HCT116 (cell line): ENCODE measurements around the gene KRTAP9-1. TPM values are rescaled to one million over a fixed set of nuclear protein-coding genes. Genes with fewer than 3 reads are reported as not detected.

Source experiments
- ATAC-seq: fragments of 200-7000 bp; cut with Tn5 transposase; 2 replicates; pipeline ENCODE4 v1.9.1; 2020; ENCODE audit warnings: mild to moderate bottlenecking, moderate library complexity
- BruUV-seq: library from RNA; stranded (reverse); fragments of 400-500 nt; replicated peaks from 2 replicates; lab custom pipeline; 2021; lab: Mats Ljungman, UMichigan
- CTCF ChIA-PET: fragments of 300-600 bp; sonication (Branson Sonifier 250); formaldehyde crosslinking; loops from one replicate; lab custom pipeline; 2021; ENCODE audit warnings: antibody characterized with exemption; lab: Charles Lee
- POLR2A ChIA-PET: fragments of 300-600, 350-600 bp; sonication (Branson Sonifier 250); formaldehyde crosslinking; loops from one replicate; lab custom pipeline; 2021; ENCODE audit warnings: antibody characterized with exemption; lab: Charles Lee
- RAD21 ChIA-PET, 2 experiments: fragments of 300-600 bp; sonication (Branson Sonifier 250); formaldehyde crosslinking; loops; one replicate each; lab custom pipeline; 2023; ENCODE audit warnings: low total read pairs in 2 of 2; ENCODE audit not compliant: uncharacterized antibody in 2 of 2, unreplicated experiment in 2 of 2, low non-redundant PET in 1 of 2; lab: Charles Lee
- DNase-seq: peaks from one replicate; pipeline ENCODE4 v3.0.0-alpha.2; 2010; ENCODE audit warnings: low read depth, low spot score
- H2AFZ ChIP-seq: fragments of 200-600 bp; shearing (Covaris generic), sonication (generic); 2 replicates; pipeline ENCODE4 v1.6.1; 2017; ENCODE audit warnings: low read depth, mixed run types, mixed read lengths, antibody characterized with exemption, low read length; ENCODE audit not compliant: poor library complexity, severe bottlenecking
- H3K27ac ChIP-seq: 2 replicates; pipeline ENCODE4 v1.5.1; 2012; ENCODE audit warnings: low read depth, low read length
- H3K27me3 ChIP-seq: fragments of 200-600 bp; sonication (generic); 2 replicates; pipeline ENCODE4 v1.6.1; 2016; ENCODE audit warnings: mixed run types, low read length, mixed read lengths; ENCODE audit not compliant: insufficient read depth
- H3K36me3 ChIP-seq, 2 experiments: fragments of 200-500 bp in 1 of 2; fragments of 200-600 bp in 1 of 2; sonication (Bioruptor generic) in 1 of 2; sonication (generic) in 1 of 2; 2 replicates each; pipeline versions ENCODE4 v1.5.1 to v1.6.1; 2014 to 2016; ENCODE audit warnings: low read length in 2 of 2, inconsistent platforms in 1 of 2, mixed read lengths in 1 of 2, mixed run types in 1 of 2; ENCODE audit not compliant: insufficient read depth in 2 of 2, control insufficient read depth in 1 of 2
- H3K4me1 ChIP-seq, 2 experiments: fragments of 200-600 bp in 1 of 2; sonication (generic) in 1 of 2; 2 replicates each; pipeline versions ENCODE4 v1.5.1 to v1.6.1; 2012 to 2017; ENCODE audit warnings: low read length in 2 of 2, inconsistent platforms in 1 of 2, mild to moderate bottlenecking in 1 of 2, mixed read lengths in 1 of 2, mixed run types in 1 of 2, moderate library complexity in 1 of 2; ENCODE audit not compliant: insufficient read depth in 2 of 2, control insufficient read depth in 1 of 2
- H3K4me2 ChIP-seq: fragments of 200-600 bp; sonication (generic); 2 replicates; pipeline ENCODE4 v1.6.1; 2017; ENCODE audit warnings: mixed run types, low read length, mixed read lengths
- H3K4me3 ChIP-seq, 2 experiments: fragments of 200-600 bp in 1 of 2; sonication (generic) in 1 of 2; replicated peaks in 1 of 2; 2 replicates each; pipeline ENCODE4 v1.5.1; 2011 to 2016; ENCODE audit warnings: low read length in 2 of 2, control low read depth in 1 of 2, low read depth in 1 of 2, mild to moderate bottlenecking in 1 of 2, mixed read lengths in 1 of 2, mixed run types in 1 of 2
- H3K79me2 ChIP-seq: fragments of 200-600 bp; sonication (generic); 2 replicates; pipeline ENCODE4 v1.6.1; 2017; ENCODE audit warnings: mild to moderate bottlenecking, mixed run types, low read length, moderate library complexity, mixed read lengths; ENCODE audit not compliant: insufficient read depth
- H3K9ac ChIP-seq: fragments of 200-600 bp; sonication (generic); 2 replicates; pipeline ENCODE4 v1.6.1; 2016; ENCODE audit warnings: low read length, mixed read lengths
- H3K9me2 ChIP-seq: fragments of 200-600 bp; sonication (generic), shearing (Covaris generic); 2 replicates; pipeline ENCODE4 v1.6.1; 2017; ENCODE audit warnings: mixed run types, mild to moderate bottlenecking, moderate library complexity; ENCODE audit not compliant: insufficient read depth
- H3K9me3 ChIP-seq, 2 experiments: fragments of 200-500 bp in 1 of 2; fragments of 200-600 bp in 1 of 2; sonication (Bioruptor generic) in 1 of 2; sonication (generic) in 1 of 2; 2 replicates each; pipeline ENCODE4 v1.6.1; 2014 to 2017; ENCODE audit warnings: low read length in 2 of 2, mixed read lengths in 2 of 2, inconsistent platforms in 1 of 2, low read depth in 1 of 2, mild to moderate bottlenecking in 1 of 2, mixed run types in 1 of 2, moderate library complexity in 1 of 2; ENCODE audit not compliant: control insufficient read depth in 1 of 2, insufficient read depth in 1 of 2
- H4K20me1 ChIP-seq: fragments of 200-600 bp; sonication (generic), shearing (Covaris generic); 2 replicates; pipeline ENCODE4 v1.6.1; 2017; ENCODE audit warnings: mixed run types, mild to moderate bottlenecking, moderate library complexity; ENCODE audit not compliant: insufficient read depth
- CBX3 ChIP-seq: IDR thresholded peaks from 2 replicates; pipeline ENCODE4 v1.6.1; 2012; ENCODE audit warnings: low read depth
- CTCF ChIP-seq, 3 experiments: fragments of 200-600 bp in 1 of 3; sonication (generic) in 1 of 3; IDR thresholded peaks in 2 of 3; conservative IDR thresholded peaks in 1 of 3; 2 replicates each; pipeline ENCODE4 v1.5.1; 2012 to 2017; ENCODE audit warnings: low read depth in 2 of 3, low read length in 2 of 3, antibody characterized with exemption in 1 of 3, borderline replicate concordance in 1 of 3, control low read depth in 1 of 3, mild to moderate bottlenecking in 1 of 3, mixed read lengths in 1 of 3, mixed run types in 1 of 3, moderate library complexity in 1 of 3; ENCODE audit not compliant: insufficient read depth in 1 of 3
- FOSL1 ChIP-seq: IDR thresholded peaks from 2 replicates; pipeline ENCODE4 v1.6.1; 2012; ENCODE audit warnings: low read depth
- JUND ChIP-seq: IDR thresholded peaks from 2 replicates; pipeline ENCODE4 v1.6.1; 2012
- POLR2AphosphoS5 ChIP-seq: IDR thresholded peaks from 2 replicates; pipeline ENCODE4 v1.6.1; 2011; ENCODE audit warnings: mild to moderate bottlenecking, low read depth, low read length, moderate library complexity
- RAD21 ChIP-seq: IDR thresholded peaks from 2 replicates; pipeline ENCODE4 v1.6.1; 2012; ENCODE audit warnings: low read depth, mild to moderate bottlenecking
- REST ChIP-seq: IDR thresholded peaks from 2 replicates; pipeline ENCODE4 v1.6.1; 2012; ENCODE audit warnings: low read depth
- ZBTB33 ChIP-seq: IDR thresholded peaks from 2 replicates; pipeline ENCODE4 v1.6.1; 2011; ENCODE audit warnings: mild to moderate bottlenecking, low read length, moderate library complexity; ENCODE audit not compliant: insufficient replicate concordance; ENCODE audit errors: extremely low read depth
- intact Hi-C: fragments of 100-400 bp; cut with micrococcal nuclease; formaldehyde crosslinking; loops from 2 replicates; pipeline ENCODE4 v1.10.0; 2022
- total RNA-seq: library from RNA; stranded (reverse); gene quantifications from one replicate; pipeline ENCODE4 v1.2.1, GENCODE V29; 2021; ENCODE audit not compliant: unreplicated experiment

The KRTAP9-1 gene
- total RNA-seq, 1 experiment from 2014 or later, result not detected

GRCh38 chr17:41167561-41167960 is 22.1 kb upstream of the KRTAP9-1 start:
- CTCF ChIA-PET, result no interaction called here
- no TSS peak for BruUV-seq
- H3K9me2 ChIP-seq, result no peaks in the 10 kb centered on the region

More at GRCh38 chr17:41167561-41167960, 22.1 kb upstream of the KRTAP9-1 start:
- no peak for TF ChIP-seq POLR2AphosphoS5
- TF ChIP-seq JUND, result no peak
- TF ChIP-seq ZBTB33, result no peak
- TF ChIP-seq FOSL1, result no peak
- no peak for TF ChIP-seq RAD21
- TF ChIP-seq REST, result no peak
- no peak for TF ChIP-seq CBX3
- no peak for TF ChIP-seq CTCF (IDR thresholded peaks at IDR 0.05 in 2 of 3, conservative IDR thresholded peaks at IDR 0.05 in 1 of 3; ENCODE audit: borderline replicate concordance in 1 of 3, insufficient read depth in 1 of 3, low read depth in 2 of 3, low read length in 2 of 3)
- RAD21 ChIA-PET, result no interaction called here
- DNase-seq (no peak), ATAC-seq (no peak)
- no peak overlapping the region for H3K27ac ChIP-seq
- no peaks in the 10 kb centered on the region for H3K79me2 ChIP-seq
- intact Hi-C loops, result no loop called here
- no peak overlapping the region for H3K9ac ChIP-seq
- H2AFZ ChIP-seq, result no peak overlapping the region
- no peaks in the 10 kb centered on the region for H3K4me1 ChIP-seq
- H3K27me3 ChIP-seq, result no peaks in the 10 kb centered on the region
- no peaks in the 10 kb centered on the region; a peak in 1 of 4 replicates for H3K9me3 ChIP-seq
- no peaks in the 10 kb centered on the region for H4K20me1 ChIP-seq
- no peak overlapping the region for H3K4me2 ChIP-seq
- no peak overlapping the region for H3K4me3 ChIP-seq
- H3K36me3 ChIP-seq, result no peaks in the 10 kb centered on the region
- POLR2A ChIA-PET, result interaction anchor here (0.7 kb wide), 1 partner anchor 106 kb away, joined by 3 read pairs; no protein-coding TSS in a partner anchor
